Measurements from ENCODE around the gene ERMAP. TPM values are rescaled to one million over a fixed set of nuclear protein-coding genes. Genes with fewer than 3 reads are reported as not detected.

ERMAP gene
- total RNA-seq, result 5.5 and 11.2 TPM in 2 replicates

GRCh38 chr1:42816585-42817439, at the start of gene ERMAP, which contains the start of gene SVBP:
Gene ERMAP, plus strand, starts transcription at chr1:42817122. Its CDS starts 13,327 bp downstream, at chr1:42830449.
Gene SVBP, minus strand, starts transcription at chr1:42817397. Its CDS starts 853 bp downstream, at chr1:42816544.

GRCh38 chr1:42784946-42785693, 31.8 kb upstream of the ERMAP start, which contains the start of gene TMEM269:
Gene TMEM269, plus strand, starts transcription at chr1:42784991. Its CDS starts 4,903 bp downstream, at chr1:42789894.

GRCh38 chr1:42846257-42847110, 29.6 kb downstream of the ERMAP start, which contains the start of gene ZNF691:
Gene ZNF691, plus strand, starts transcription at chr1:42846613. Its CDS starts 3,046 bp downstream, at chr1:42849659.

Other genes with a start within 250 kb of the ERMAP start
- gene PPIH, start 158.7 kb upstream of the ERMAP start, total RNA-seq, result 59.0 and 89.4 TPM in 2 replicates
- 911 and 1,172 TPM in 2 replicates for gene YBX1, start 134.7 kb upstream of the ERMAP start, total RNA-seq
- gene CLDN19, start 76.9 kb upstream of the ERMAP start, total RNA-seq, result not detected in 2 replicates
- gene P3H1, start 50.1 kb upstream of the ERMAP start, total RNA-seq, result 42.9 and 45.5 TPM in 2 replicates
- gene C1orf50, start 49.9 kb upstream of the ERMAP start, total RNA-seq, result 4.2 and 6.4 TPM in 2 replicates
- not detected in 2 replicates for gene TMEM269, start 32.1 kb upstream of the ERMAP start, total RNA-seq
- 23.0 and 24.6 TPM in 2 replicates for gene SVBP, start 275 bp downstream of the ERMAP start, total RNA-seq
- 6.0 and 6.2 TPM in 2 replicates for gene ZNF691, start 29.5 kb downstream of the ERMAP start, total RNA-seq
- 509 and 629 TPM in 2 replicates for gene SLC2A1, start 141.7 kb downstream of the ERMAP start, total RNA-seq

Measured in hair follicular keratinocyte (primary cell).